Measurements from ENCODE around the gene ELMOD1.
"Not testable (repeated sequence)": the region's sequence is repeated elsewhere in the genome, so short reads cannot be mapped to it uniquely, and the experiment has no call there.

GRCh38 chr11:107565955-107566501 lies 24.9 kb upstream of the ELMOD1 start:
- TF ChIP-seq, protein P1, sequence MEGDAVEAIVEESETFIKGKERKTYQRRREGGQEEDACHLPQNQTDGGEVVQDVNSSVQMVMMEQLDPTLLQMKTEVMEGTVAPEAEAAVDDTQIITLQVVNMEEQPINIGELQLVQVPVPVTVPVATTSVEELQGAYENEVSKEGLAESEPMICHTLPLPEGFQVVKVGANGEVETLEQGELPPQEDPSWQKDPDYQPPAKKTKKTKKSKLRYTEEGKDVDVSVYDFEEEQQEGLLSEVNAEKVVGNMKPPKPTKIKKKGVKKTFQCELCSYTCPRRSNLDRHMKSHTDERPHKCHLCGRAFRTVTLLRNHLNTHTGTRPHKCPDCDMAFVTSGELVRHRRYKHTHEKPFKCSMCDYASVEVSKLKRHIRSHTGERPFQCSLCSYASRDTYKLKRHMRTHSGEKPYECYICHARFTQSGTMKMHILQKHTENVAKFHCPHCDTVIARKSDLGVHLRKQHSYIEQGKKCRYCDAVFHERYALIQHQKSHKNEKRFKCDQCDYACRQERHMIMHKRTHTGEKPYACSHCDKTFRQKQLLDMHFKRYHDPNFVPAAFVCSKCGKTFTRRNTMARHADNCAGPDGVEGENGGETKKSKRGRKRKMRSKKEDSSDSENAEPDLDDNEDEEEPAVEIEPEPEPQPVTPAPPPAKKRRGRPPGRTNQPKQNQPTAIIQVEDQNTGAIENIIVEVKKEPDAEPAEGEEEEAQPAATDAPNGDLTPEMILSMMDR (IDR thresholded peaks at IDR 0.05; ENCODE audit: insufficient read depth, low read length, poor library complexity, severe bottlenecking) = not testable (repeated sequence)
- not testable (repeated sequence) for TF ChIP-seq EZH2phosphoT487 (conservative IDR thresholded peaks at IDR 0.05; ENCODE audit: low read length)

Measured in SU-DHL-6 (cell line).